Measurements from ENCODE around the gene TLL2. TPM values are rescaled to one million over a fixed set of nuclear protein-coding genes. Genes with fewer than 3 reads are reported as not detected.

TLL2 gene
- total and polyA plus RNA-seq, 2 of the 4 experiments (the other 2 are of a cell fraction), result under 0.01 to 0.05 TPM

DNA sequence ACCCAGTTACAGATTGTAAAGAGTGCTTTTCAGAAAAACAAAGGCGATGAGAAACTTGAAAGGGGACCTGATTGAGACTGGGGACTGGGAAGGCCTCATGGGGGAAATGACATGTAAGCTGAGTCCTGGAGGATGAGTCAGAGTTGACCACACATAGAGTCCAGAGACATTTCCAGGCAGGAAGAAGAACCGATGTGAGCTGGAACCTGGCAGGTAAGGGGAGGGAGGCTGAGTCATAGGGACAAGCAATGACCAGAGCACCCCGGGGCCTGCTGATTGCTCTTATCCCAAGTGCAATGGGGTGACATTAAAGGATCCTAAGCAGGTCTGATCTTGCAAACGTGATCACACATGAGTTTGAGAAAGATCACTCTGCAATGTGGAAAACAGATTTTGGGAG is 11.7 kb downstream of the TLL2 start:
- Histone ChIP-seq H3K27ac (ENCODE audit: insufficient read depth, low read length) (no peak overlapping the region), H3K4ac (ENCODE audit: low read depth, low read length) (no peak overlapping the region), H2BK20ac (ENCODE audit: low read depth, low read length) (no peak overlapping the region), H2AFZ (replicated peaks; ENCODE audit: low read length, poor library complexity) (no peak overlapping the region), H3K18ac (ENCODE audit: low read depth, low read length) (no peak overlapping the region), H2AK5ac (ENCODE audit: low read depth, low read length) (no peak overlapping the region), H2BK120ac (ENCODE audit: low read depth, low read length) (no peak overlapping the region), H3K23ac (ENCODE audit: low read depth, low read length) (no peak overlapping the region), H3K9me1 (ENCODE audit: insufficient read depth, low read length) (no peaks in the 10 kb centered on the region), H4K91ac (ENCODE audit: insufficient read depth, low read depth, low read length) (no peak overlapping the region), H3K14ac (replicated peaks; ENCODE audit: low read depth, low read length) (no peak overlapping the region), H2AK9ac (replicated peaks; ENCODE audit: low read depth, low read length, poor library complexity) (no peak overlapping the region), H4K20me1 (ENCODE audit: insufficient read depth, low read length) (no peaks in the 10 kb centered on the region), H3K4me2 (ENCODE audit: low read depth, low read length) (no peak overlapping the region), H3K4me3 (ENCODE audit: insufficient read depth, low read depth, low read length) (no peak overlapping the region), H4K8ac (ENCODE audit: low read depth in 2 of 2, low read length in 2 of 2) (no peak overlapping the region), H2BK15ac (ENCODE audit: low read depth, low read length) (no peak overlapping the region), H2BK5ac (ENCODE audit: low read depth, low read length, poor library complexity, severe bottlenecking) (no peak overlapping the region), H3K4me1 (ENCODE audit: control insufficient read depth, insufficient read depth, low read length) (no peaks in the 10 kb centered on the region), H3K27me3 (ENCODE audit: control insufficient read depth, insufficient read depth, low read length) (peaks cover 9% of the 10 kb centered on the region), H3K56ac (ENCODE audit: extremely low read depth, insufficient read depth, low read length) (no peak overlapping the region), H3K36me3 (ENCODE audit: control insufficient read depth, insufficient read depth, low read length) (no peaks in the 10 kb centered on the region), H4K5ac (ENCODE audit: low read depth, low read length) (no peak overlapping the region), H3K9me3 (ENCODE audit: control insufficient read depth, insufficient read depth, low read length) (no peaks in the 10 kb centered on the region), H3K79me1 (ENCODE audit: low read depth in 1 of 2, low read length in 2 of 2) (no peaks in the 10 kb centered on the region), H3K9ac (ENCODE audit: low read depth, low read length) (no peak overlapping the region)
- in situ Hi-C loops (cut with MboI; ENCODE audit: low sequenced_read_pairs) (no loop called here), dilution Hi-C loops (cut with HindIII; ENCODE audit: low sequenced_read_pairs, unreplicated experiment) (no loop called here), intact Hi-C loops (cut with micrococcal nuclease) (no loop called here)
- no peak for TF ChIP-seq POLR2A (IDR thresholded peaks at IDR 0.05; ENCODE audit: low read depth, low read length)
- TF ChIP-seq CHD1 (IDR thresholded peaks at IDR 0.05; ENCODE audit: low read depth, low read length), result no peak
- no peak for TF ChIP-seq FOS (IDR thresholded peaks at IDR 0.05; ENCODE audit: low read depth, low read length)
- no peak for TF ChIP-seq MXI1 (IDR thresholded peaks at IDR 0.05; ENCODE audit: borderline replicate concordance, low read depth, low read length)
- TF ChIP-seq, protein P1, sequence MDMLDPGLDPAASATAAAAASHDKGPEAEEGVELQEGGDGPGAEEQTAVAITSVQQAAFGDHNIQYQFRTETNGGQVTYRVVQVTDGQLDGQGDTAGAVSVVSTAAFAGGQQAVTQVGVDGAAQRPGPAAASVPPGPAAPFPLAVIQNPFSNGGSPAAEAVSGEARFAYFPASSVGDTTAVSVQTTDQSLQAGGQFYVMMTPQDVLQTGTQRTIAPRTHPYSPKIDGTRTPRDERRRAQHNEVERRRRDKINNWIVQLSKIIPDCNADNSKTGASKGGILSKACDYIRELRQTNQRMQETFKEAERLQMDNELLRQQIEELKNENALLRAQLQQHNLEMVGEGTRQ (IDR thresholded peaks at IDR 0.05; ENCODE audit: low read depth, low read length), result no peak
- TF ChIP-seq, protein P2, sequence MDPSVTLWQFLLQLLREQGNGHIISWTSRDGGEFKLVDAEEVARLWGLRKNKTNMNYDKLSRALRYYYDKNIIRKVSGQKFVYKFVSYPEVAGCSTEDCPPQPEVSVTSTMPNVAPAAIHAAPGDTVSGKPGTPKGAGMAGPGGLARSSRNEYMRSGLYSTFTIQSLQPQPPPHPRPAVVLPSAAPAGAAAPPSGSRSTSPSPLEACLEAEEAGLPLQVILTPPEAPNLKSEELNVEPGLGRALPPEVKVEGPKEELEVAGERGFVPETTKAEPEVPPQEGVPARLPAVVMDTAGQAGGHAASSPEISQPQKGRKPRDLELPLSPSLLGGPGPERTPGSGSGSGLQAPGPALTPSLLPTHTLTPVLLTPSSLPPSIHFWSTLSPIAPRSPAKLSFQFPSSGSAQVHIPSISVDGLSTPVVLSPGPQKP (IDR thresholded peaks at IDR 0.05; ENCODE audit: borderline replicate concordance, low read depth, low read length), result no peak
- TF ChIP-seq SMC3 (IDR thresholded peaks at IDR 0.05; ENCODE audit: low read depth, low read length), result no peak
- no peak for TF ChIP-seq RFX5 (IDR thresholded peaks at IDR 0.05; ENCODE audit: low read depth, low read length)
- TF ChIP-seq CEBPB (IDR thresholded peaks at IDR 0.05; ENCODE audit: low read depth, low read length), result no peak
- TF ChIP-seq, protein P3, sequence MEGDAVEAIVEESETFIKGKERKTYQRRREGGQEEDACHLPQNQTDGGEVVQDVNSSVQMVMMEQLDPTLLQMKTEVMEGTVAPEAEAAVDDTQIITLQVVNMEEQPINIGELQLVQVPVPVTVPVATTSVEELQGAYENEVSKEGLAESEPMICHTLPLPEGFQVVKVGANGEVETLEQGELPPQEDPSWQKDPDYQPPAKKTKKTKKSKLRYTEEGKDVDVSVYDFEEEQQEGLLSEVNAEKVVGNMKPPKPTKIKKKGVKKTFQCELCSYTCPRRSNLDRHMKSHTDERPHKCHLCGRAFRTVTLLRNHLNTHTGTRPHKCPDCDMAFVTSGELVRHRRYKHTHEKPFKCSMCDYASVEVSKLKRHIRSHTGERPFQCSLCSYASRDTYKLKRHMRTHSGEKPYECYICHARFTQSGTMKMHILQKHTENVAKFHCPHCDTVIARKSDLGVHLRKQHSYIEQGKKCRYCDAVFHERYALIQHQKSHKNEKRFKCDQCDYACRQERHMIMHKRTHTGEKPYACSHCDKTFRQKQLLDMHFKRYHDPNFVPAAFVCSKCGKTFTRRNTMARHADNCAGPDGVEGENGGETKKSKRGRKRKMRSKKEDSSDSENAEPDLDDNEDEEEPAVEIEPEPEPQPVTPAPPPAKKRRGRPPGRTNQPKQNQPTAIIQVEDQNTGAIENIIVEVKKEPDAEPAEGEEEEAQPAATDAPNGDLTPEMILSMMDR (conservative IDR thresholded peaks at IDR 0.05; ENCODE audit: low read depth, low read length), result no peak
- TF ChIP-seq RAD21 (IDR thresholded peaks at IDR 0.05; ENCODE audit: low read length), result no peak
- no peak for TF ChIP-seq NFE2L2 (IDR thresholded peaks at IDR 0.05; ENCODE audit: low read depth, low read length)
- TF ChIP-seq RCOR1 (IDR thresholded peaks at IDR 0.05; ENCODE audit: insufficient replicate concordance, low read length), result no peak
- no peak for TF ChIP-seq BHLHE40 (IDR thresholded peaks at IDR 0.05; ENCODE audit: low read depth, low read length)
- ChIA-PET POLR2A (ENCODE audit: unreplicated experiment) (no interaction called here), CTCF (no interaction called here)
- WGBS, 2 experiments (ENCODE audit: extremely low coverage in 2 of 2, insufficient read length in 1 of 2), result 66% methylated on average over 3 of the region's 4 CpGs; no CpG with 5 or more reads in 1 of the 2 experiments
- DNase-seq, result no peak
- BruUV-seq (replicated peaks), result no TSS peak
- no peak for ATAC-seq (ENCODE audit: low read depth)
